Stomach (tissue), 4 donors: ENCODE data around the gene SNRNP25.

Experiments
- EP300 ChIP-seq: sonication (generic); formaldehyde crosslinking; IDR thresholded peaks from one replicate; pipeline ENCODE4 v1.6.1; 2017; ENCODE audit warnings: antibody characterized with exemption
- POLR2A ChIP-seq, 4 donors: fragments of 450-650 bp; IDR thresholded peaks; one replicate each; pipeline ENCODE4 v1.6.1; 2016; ENCODE audit warnings: antibody characterized with exemption in 4 of 4, control low read depth in 2 of 4, mild to moderate bottlenecking in 1 of 4, moderate library complexity in 1 of 4
- POLR2AphosphoS5 ChIP-seq, 3 donors: sonication (generic); formaldehyde crosslinking; IDR thresholded peaks; one replicate each; pipeline ENCODE4 v1.6.1; 2016; ENCODE audit warnings: antibody characterized with exemption in 3 of 3
- TF ChIP-seq, protein P1 (sequence below), 7 experiments: fragments of 450-650 bp in 4 of 7; fragments of 200-600 bp in 3 of 7; sonication (generic) in 3 of 7; IDR thresholded peaks; one replicate each; pipeline ENCODE4 v1.5.1; 2016 to 2019; ENCODE audit warnings: antibody characterized with exemption in 7 of 7, control low read depth in 2 of 7, mild to moderate bottlenecking in 1 of 7

DNA sequence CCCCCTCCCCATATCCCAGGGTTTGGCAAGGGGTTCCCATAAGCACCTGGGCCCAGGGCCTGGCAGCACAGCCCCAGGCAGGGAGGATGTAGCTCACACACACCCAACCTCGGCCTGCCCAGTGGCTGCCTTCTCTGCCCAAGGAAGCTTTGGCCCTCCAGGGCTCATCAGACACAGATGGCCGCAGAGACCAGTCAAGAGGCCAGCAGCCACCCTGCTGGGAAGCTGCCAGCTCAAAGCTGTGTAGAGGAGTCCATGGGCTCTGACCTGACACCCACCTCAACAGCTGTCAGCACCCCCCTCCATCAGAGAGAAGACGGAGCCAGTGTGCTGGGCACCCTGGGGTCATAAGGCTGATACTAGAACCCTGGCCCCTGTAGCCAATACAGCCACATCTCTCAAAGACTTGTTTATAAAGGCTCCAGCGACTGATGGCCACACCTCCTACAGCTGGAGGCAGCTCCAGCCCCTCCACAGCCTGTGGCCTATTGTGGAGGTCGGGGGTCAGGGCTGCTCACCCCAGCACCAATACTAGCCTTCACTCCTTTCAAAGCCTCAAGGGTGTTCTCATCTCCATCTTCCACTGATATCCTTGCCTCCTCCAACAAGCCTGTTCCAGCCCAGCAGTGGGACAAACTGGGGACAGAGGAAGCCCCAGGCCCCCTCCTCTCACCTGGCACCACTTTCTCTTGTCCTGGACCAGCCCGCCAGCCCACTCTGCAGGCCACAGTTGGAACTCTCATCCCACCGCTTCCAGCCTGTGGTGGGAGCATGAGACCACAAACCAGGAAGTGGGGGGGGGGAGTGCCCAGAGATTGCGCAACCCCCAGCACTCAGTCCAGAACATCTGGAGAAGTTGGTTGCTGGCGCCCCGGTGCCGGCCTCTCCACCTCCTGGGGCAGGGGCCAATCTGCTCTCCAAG lies 22.2 kb downstream of the SNRNP25 start:
- TF ChIP-seq, protein P1, sequence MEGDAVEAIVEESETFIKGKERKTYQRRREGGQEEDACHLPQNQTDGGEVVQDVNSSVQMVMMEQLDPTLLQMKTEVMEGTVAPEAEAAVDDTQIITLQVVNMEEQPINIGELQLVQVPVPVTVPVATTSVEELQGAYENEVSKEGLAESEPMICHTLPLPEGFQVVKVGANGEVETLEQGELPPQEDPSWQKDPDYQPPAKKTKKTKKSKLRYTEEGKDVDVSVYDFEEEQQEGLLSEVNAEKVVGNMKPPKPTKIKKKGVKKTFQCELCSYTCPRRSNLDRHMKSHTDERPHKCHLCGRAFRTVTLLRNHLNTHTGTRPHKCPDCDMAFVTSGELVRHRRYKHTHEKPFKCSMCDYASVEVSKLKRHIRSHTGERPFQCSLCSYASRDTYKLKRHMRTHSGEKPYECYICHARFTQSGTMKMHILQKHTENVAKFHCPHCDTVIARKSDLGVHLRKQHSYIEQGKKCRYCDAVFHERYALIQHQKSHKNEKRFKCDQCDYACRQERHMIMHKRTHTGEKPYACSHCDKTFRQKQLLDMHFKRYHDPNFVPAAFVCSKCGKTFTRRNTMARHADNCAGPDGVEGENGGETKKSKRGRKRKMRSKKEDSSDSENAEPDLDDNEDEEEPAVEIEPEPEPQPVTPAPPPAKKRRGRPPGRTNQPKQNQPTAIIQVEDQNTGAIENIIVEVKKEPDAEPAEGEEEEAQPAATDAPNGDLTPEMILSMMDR (IDR thresholded peaks at IDR 0.05) = no peak
- TF ChIP-seq POLR2A (IDR thresholded peaks at IDR 0.05) (no peak), POLR2AphosphoS5 (IDR thresholded peaks at IDR 0.05) (no peak), EP300 (no peak)
